HG03460 (cell line): ENCODE results near the gene IRF7.

Source experiments
- ATAC-seq: cut with Tn5 transposase; IDR thresholded peaks from one replicate; pipeline ENCODE4 v1.9.1; 2021; ENCODE audit not compliant: unreplicated experiment

IRF7 gene

DNA sequence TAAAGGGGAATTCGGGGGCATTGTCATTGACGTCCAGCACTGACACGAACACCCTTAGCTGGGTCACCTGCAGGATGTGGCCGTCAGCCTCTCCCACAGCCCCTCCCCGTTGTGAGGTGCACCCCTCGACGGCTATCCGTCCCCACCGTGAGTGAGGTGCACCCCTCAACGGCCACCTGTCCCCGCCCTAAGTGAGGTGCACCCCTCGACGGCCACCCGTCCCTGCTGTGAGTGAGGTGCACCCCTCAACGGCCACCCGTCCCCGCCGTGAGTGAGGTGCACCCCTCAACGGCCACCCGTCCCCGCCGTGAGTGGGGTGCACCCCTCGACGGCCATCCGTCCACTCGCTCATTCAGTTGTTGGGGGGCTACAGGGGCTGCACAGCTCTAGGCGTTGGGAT is 6.1 kb upstream of the IRF7 start:
- ATAC-seq = no peak

DNA sequence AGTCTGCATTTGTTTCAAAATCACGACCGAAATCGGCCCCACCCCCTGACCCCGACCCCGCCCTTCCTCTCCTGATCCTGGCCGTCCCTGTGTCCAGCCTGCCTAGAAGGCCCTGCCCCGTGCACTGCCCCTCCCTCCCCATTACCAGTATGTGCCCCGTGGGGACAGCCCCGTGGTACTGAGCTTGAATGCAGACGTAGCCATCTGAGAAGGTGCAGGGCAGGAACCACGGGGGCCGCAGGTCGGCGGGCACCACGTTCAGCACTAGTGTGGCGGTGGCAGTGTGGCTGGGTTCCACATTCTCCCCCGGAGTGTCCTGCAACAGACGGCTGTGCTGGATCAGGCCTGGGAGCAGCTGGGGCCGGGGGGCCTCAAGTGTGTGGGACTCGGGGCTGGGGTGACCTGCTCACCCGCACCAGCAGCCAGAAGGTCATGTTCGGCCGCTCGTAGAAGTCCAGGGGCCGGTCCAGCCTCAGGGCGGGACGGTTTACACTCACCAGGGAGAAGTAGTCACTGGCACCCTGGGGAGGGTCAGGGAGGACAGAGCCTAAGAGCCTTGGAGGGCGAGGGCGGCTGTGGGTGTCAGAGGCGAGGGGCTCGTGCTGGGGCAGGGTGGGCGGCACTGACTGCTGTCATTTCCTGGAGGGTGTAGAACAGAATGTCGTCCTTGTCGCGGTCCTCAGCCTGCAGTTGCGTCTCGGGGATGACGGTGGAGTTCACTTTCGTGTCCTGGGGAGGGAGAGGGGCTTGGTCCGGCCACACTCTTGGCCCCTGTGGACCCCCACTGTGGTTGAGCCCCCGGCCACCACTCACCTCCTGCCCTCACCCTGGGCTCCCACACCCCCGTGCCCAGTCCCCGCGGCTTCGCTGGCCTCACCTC is 5.4 kb upstream of the IRF7 start:
- ATAC-seq = no peak

DNA sequence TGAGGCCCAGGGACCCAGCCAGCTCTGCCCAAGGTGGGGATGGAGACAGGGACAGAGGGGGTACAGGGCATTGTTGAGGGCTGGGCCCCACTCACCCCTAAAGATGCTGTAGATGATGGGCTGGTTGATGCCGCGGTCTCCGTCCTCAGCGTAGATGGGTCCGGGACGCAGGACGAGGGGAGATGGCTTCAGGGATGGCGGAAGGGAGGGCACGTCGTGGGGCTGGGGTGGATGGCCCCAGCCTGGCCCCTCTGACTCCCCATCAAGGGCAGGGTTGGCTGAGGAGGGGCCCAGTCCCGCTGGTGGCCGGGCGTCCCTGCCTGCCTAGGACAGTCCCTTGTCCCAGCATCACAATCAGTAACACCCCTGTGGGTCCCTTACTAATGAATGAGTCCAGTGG is 4.5 kb upstream of the IRF7 start:
- ATAC-seq = no peak

DNA sequence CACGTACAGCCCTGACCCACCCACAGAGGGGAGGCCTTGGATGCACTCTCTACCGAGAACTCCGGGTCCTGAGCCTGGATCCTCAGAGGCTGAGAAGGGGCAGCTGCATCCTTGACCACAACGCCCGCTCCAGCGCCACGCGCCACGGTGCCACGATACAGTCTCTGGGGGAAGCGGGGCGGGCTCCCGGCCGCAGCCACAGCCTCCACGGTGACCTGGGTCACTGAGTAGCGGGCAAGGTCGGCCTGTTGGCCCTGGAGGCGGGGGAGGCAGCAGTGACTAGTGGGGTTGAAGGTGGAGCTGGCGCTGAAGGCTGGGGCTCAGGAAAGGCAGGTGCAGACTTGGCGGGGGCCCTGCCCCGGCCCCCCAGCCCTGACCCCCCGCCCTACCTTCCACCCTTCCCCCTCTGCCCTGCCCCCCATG is 3.9 kb upstream of the IRF7 start:
- ATAC-seq = no peak

DNA sequence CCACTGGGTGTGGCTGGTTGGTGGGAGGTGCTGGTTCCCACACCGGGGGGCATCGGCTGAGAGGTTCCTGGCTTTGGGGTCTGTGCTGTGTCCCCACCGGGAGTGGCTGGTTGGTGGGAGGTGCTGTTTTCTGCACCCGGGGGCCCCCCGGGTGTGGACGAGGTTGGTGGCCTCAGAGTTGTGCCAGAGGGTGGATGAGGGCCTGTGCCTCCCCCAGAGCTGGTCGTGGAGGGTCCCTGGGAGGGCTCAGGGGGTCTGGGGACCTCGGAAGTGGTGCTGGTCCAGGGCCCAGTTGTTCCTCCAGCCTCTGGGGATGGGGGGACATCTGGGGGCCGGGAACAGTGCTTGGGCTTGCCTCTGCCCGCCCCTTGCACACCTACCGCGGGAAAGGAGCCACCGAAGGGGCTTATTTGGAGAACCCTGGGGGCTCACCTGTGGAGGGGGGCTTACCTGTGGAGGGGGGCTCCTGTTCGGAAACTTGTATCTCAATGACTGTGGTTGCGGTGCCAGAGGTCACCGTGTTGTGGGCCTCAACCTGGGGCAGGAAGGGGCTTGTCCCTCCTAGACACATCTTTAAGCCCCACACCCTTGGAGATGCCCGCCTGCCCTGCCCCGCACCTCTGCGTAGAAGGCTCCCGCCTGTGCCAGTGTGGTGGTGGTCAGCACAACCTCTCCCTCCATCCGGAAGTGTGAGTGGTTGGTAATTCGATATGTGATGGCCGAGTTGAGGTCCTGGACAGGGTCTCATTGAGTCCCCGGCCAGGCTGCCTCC is 3.3 kb upstream of the IRF7 start:
- ATAC-seq = no peak

DNA sequence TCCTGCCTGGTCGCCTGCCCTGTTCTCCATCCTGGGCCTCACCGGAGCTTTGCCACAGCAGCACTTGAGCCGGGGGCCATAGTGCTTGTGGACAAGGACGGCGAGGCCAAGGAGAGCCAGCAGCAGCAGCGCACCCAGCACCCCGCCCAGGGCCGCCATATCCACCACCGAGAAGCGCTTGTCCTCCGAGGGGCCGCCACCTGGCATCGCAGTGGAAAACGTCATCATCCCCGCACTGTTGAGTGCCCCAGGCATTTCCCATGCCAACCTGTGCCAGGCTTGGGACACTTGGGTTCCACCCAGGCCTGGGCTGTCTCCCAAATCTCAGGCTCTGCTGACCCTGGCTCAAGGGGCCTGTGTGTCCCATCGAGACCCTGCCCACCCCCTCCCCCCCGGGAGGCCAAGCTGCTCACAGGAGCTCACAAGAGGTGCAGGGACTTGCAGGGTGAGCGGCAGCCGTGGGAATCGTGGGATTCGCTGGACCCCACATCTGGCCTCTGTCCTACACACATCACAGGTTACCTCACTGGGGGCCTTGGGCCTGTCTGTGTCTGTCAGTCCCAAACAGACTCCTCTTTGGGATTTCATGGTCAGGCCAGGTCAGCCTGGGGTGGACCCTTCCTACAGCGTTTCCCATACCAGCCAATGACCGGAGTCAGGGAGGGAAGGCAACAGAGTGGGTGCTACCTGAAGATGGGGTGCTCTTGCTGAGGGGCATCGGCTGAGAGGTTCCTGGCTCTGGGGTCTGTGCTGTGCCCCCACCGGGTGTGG is 2.3 kb upstream of the IRF7 start:
- ATAC-seq = no peak

DNA sequence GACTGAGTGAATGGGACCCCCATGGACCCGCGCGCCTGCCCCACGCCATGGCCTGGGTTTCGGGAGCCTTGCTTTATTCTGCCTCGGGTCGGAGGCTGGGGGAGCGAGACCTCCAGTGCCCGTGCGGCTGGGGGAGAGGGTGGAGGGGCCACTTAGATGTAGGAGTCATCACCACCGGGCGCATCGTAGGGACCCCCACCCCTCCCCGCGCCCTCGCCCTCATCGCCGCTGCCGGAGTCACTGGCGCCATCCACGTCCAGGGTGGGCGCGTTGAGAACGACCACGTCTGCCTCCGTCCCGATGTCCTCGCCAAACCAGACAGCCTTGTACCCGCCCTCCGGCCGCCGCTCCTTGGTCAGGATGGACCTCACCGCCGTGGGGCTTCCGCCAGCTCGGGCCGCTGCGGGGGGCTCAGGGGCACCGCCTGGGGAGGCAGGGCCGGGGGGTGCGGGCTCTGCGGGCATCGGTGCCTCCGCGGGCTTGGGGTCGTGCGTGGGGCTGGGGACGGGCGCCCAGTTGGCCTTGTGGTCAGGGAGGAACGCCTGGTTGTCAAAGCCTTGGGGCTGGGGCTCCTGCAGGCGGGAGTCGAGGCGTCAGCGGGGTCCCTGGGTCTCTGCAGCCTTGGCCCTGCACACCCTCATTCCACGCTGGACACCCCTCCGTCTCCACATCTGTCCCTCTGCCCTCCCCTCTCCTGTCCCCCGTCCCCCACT is 1.6 kb upstream of the IRF7 start:
- no peak for ATAC-seq

DNA sequence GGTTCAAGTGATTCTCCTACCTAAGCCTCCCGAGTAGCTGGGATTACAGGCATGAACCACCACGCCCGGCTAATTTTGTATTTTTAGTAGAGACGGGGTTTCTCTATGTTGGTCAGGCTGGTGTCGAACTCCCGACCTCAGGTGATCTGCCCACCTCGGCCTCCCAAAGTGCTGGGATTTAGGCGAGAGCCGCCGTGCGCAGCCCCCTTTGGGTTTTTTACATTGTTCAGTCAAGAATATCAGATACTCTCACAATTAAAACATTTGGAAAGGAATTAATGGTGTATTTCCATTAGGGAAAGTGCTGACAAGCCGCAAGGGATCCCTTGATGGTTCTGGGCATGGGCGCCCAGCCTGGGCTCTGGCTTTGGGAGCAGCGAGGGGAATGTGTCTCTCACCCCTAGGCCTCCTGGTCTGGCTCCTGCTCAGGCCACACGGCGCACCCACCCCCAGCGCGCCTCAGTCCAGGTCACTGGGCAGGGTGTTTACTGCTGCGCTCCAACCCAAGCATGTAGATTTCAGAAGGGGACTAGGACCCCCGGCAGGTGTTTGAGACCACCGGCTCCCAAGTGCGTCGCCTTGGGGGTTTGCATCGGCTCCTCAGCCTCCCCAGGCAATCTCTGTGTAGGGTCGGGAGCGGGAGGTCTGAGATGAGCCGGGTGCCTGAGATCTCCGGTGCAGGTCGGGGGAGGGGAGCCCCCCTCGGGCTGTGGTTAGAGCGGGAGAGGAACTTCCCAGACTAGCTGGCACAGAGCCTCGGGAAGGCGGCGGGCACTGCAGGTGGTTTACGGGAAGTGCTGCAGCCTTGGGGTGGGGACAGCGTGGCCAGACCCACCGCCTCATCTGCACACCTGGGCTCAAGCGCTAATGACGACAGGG is 809 bp upstream of the IRF7 start:
- no peak for ATAC-seq

DNA sequence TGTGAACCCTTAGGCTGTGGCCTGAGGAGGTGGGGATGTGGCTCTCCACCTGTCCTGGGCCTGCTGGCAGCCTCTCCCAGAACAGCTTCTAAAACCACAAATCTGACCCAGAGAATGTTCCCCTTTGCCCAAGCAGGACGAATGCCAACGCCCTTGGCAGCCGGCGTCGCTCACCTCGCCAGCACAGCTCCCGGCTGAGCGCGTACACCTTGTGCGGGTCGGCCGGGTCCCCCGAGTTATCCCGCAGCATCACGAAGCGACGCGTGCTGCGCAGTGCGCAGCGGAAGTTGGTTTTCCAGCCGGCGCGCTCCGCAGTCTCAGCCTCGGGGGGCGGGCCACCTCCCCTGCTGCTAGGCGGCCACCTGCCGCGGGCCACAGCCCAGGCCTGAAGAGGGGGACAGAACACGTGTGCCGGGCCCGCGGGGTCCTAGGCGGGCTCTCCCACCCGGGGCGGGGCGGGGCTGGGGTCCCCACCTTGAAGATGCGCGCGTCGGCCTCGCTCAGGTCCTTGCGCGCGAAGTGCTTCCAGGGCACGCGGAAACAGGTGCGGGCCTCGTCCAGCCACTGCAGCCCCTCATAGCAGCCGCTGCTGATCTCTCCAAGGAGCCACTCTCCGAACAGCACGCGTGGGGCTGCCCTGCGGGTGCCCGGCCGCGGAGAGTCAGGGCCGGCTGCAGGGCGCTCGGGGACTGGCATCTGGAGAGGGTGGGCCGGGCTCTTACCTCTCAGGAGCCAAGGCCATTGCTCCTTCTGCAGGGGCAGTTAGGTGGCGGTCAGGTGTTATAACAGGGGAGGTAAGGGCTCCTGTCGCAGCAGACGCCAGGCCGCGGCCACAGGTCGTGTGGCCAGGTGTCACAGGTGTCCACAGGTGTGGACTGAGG is 887 bp downstream of the IRF7 start:
- no peak for ATAC-seq

DNA sequence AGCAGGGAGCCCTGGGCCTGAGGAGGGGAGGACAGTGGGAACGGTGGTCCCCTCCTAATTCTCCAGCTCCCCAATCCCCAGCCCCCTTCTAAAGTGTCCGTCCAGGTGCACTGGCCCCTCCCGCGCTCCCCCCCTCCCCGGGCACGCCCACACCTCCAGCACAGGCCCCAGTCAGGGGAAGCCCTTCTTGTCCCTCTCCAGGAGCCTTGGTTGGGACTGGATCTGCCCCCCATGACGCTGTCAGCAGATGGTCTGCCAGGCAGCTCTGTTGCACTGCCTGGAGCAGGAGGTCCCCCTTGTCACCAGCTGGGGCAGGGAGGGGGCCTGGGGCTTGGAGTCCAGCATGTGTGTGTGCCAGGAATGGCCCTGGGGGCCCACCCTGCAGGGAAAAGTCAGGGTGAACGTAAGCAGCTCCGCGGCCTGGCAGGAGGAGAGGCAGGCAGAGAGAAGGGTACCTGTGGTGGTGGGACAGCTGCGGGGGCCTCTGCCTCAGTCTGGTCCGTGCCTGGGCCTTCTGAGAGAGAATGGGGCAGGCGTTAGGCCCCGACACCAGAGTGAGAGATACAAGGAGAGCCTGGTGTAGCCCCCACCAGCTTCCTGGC is 1.6 kb downstream of the IRF7 start:
- ATAC-seq = no peak

DNA sequence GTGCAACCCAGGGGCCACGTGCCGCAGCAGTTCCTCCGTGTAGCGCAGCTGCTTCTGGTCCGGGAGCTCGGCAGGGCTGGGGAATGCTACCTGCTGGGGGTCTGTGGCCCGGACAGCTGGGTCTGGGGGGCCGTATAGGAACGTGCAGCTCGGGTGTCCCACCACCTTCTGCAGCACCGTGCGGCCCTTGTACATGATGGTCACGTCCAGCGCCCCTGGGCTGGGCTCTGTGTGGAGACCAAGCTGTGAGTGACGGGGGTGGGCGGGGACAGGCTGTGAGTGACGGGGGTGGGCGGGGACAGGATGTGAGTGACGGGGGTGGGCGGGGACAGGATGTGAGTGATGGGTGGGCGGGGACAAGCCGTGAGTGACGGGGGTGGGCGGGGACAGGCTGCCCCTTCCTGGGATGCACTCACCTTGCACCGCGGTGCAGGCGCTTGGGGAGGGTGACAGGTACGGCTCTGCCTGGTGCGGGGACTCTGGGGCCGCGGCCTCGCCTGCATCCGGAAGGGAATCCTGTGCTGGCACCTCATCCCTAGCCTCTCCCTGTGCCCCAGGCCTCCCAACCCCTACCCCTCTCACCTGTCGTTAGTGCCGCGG is 2.3 kb downstream of the IRF7 start:
- ATAC-seq = no peak

DNA sequence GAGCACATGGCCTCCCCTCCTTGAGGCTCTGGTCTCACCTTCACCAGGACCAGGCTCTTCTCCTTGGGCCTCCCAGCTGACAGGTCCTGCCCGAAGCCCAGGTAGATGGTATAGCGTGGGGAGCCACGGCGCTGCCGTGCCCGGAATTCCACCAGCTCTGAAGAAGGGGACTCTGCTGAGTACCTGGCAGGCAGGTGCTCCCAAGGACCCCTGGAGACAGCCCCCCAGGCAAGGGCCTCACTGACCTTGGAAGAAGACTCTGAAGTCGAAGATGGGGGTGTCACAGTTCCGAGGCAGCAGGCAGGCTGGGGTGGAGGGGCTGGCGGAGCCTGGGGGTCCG is 2.8 kb downstream of the IRF7 start:
- ATAC-seq = no peak

DNA sequence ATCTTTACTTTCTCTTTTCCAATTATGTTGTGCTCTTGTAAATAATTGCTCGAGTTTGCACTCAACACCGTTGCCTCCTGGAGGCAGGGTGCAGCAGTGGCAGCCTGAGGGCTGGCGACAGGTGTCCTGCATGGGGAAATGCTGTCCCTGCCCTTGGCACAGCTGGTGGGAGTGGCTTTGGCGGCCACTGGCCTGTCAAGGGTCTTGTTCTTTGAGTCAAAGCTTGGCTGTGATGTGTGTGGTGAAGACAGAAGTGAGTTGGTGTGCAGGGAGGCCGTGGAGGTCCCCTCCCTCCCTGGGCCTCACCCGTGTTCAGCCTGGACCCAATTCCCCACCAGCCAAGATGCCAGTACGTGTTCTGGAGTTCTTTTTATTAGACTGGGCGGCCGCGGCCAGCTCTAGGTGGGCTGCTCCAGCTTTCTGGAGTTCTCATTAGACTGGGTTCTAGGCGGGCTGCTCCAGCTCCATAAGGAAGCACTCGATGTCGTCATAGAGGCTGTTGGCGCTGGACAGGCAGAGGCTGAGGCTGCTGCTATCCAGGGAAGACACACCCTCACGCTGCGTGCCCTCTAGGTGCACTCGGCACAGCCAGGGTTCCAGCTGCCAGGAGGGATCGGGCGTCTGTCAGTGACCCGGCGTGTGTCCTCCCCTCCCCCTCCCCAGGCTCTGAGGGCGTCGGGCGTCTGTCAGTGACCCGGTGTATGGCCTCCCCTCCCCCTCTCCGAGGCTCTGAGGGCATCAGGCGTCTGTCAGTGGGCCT is 3.4 kb downstream of the IRF7 start:
- no peak for ATAC-seq

DNA sequence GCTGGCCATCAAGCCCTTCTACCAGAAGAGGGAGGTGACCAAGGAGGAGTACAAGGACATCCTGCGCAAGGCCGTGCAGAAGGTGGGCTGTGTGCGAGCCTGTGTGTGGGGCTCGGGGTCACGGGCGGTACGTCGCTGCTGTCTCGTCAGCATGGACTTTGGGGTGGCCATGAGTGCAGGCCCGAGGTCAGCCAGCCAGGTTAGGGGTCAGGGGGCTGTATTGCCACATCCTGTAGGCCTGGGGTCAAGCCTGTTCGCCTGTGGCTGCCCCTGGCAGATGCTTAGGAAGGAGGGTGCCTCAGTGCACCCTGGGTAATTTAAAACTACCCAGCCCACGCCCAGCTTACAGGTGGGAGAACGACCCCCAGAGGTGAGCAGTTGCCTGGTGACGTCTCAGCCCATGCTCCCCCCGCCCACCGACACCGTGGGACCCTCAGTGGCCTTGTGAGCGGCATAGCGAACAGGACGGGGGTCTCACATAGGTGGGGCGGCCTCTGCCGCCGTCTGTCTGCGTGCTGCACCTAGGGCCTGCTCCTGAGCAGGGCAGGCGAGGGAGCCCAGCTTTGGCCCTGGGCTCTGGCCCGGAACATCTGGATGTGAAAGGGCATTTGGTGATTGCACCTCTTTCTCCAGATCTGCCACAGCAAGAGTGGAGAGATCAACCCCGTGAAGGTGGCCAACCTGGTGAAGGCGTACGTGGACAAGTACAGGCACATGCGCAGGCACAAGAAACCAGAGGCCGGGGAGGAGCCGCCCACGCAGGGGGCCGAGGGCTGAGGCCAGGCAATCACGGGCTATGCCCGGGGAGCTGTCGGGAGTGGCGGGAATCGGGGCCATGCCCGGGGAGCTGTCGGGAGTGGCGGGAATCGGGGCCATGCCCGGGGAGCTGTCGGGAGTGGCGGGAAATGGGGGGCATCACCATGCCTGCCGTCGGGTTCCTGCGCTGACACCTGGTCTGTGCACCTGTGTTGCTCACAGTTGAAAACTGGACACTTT is 4.5 kb downstream of the IRF7 start:
- ATAC-seq = no peak

DNA sequence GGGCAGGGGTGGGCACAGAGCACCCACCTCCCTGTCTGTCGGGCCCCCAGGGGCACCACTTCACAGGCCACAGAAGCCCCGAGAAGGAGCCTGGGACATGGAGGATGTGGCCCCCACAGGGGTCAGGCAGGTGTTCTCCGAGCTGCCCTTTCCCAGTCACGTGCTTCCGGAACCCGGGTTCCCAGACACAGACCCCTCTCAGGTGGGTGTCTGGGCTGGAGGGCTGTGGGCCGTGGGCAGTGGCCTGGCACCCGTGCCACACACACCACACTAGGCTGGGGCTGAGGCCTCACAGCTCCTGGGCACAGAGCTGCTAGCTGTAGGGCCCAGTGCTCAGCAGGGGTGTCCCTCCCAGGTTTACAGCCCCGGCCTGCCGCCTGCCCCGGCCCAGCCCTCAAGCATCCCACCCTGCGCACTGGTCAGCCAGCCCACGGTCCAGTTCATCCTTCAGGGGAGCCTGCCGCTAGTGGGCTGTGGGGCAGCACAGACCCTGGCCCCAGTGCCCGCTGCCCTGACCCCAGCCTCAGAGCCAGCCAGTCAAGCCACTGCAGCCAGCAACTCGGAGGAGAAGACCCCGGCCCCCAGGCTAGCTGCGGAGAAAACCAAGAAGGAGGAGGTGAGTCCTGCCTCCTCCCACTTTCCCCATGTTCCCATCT is 5.5 kb downstream of the IRF7 start:
- ATAC-seq = no peak

DNA sequence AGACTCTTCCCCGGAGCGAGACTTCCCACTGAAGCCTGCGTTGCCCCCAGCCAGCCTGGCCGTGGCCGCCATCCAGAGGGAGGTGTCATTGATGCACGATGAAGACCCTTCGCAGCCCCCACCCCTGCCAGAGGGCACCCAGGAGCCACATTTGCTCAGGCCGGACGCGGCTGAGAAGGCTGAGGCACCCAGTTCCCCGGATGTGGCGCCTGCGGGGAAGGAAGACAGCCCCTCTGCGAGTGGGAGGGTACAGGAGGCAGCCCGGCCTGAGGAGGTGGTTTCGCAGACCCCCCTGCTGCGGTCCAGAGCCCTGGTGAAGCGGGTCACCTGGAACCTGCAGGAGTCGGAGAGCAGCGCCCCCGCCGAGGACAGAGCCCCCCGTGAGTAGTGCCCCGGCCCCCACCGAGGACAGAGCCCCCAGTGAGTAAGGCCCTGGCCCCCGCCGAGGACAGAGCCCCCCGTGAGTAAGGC is 6.4 kb downstream of the IRF7 start:
- no peak for ATAC-seq
